Esophagus muscularis mucosa (tissue), 4 donors: ENCODE data around the gene TNRC6C. TPM values are rescaled to one million over a fixed set of nuclear protein-coding genes. Genes with fewer than 3 reads are reported as not detected.
"Not testable (repeated sequence)": the region's sequence is repeated elsewhere in the genome, so short reads cannot be mapped to it uniquely, and the experiment has no call there.

ENCODE experiments used
- DNase-seq: peaks from one replicate; pipeline ENCODE4 v3.0.0-alpha.2; 2017; ENCODE audit errors: extremely low spot score
- H3K27ac ChIP-seq, 4 donors: fragments of 200-600 bp; sonication (generic); replicated peaks in 1 of 4; 1 replicate in 3 of 4; 2 replicates in 1 of 4; pipeline ENCODE4 v1.5.1; 2016 to 2019; ENCODE audit warnings: mild to moderate bottlenecking in 1 of 4
- H3K27me3 ChIP-seq, 4 donors: fragments of 200-600 bp; sonication (generic); one replicate each; pipeline versions ENCODE4 v1.5.1 to v1.6.0; 2016 to 2019
- H3K36me3 ChIP-seq, 4 donors: fragments of 200-600 bp; sonication (generic); one replicate each; pipeline ENCODE4 v1.5.1; 2016 to 2019
- H3K4me1 ChIP-seq, 4 donors: fragments of 200-600 bp; sonication (generic); one replicate each; pipeline ENCODE4 v1.5.1; 2016 to 2019
- H3K4me3 ChIP-seq, 4 donors: fragments of 200-600 bp; sonication (generic); 1 replicate in 2 of 4; 2 replicates in 2 of 4; pipeline ENCODE4 v1.5.1; 2016 to 2019; ENCODE audit warnings: mild to moderate bottlenecking in 4 of 4, moderate library complexity in 1 of 4
- H3K9me3 ChIP-seq, 4 donors: fragments of 200-600 bp; sonication (generic); 1 replicate in 3 of 4; 2 replicates in 1 of 4; pipeline ENCODE4 v1.5.1; 2016 to 2019
- CTCF ChIP-seq, 3 experiments: fragments of 200-600 bp in 2 of 3; fragments of 450-650 bp in 1 of 3; sonication (generic) in 2 of 3; IDR thresholded peaks; one replicate each; pipeline ENCODE4 v1.5.1; 2017 to 2019; ENCODE audit warnings: antibody characterized with exemption in 3 of 3, mild to moderate bottlenecking in 2 of 3, moderate library complexity in 1 of 3
- EP300 ChIP-seq: sonication (generic); formaldehyde crosslinking; IDR thresholded peaks from one replicate; pipeline ENCODE4 v1.6.1; 2017; ENCODE audit warnings: antibody characterized with exemption
- POLR2A ChIP-seq: fragments of 450-650 bp; IDR thresholded peaks from one replicate; pipeline ENCODE4 v1.6.1; 2017; ENCODE audit warnings: antibody characterized with exemption, moderate library complexity, mild to moderate bottlenecking, low read depth
- POLR2AphosphoS5 ChIP-seq, 2 donors: sonication (generic); formaldehyde crosslinking; IDR thresholded peaks; one replicate each; pipeline ENCODE4 v1.6.1; 2017; ENCODE audit warnings: antibody characterized with exemption in 2 of 2
- WGBS: methylation state at CpG from one replicate; pipeline ENCODE4 v1.1.5; 2018; 5-methylcytosine and 5-hydroxymethylcytosine counted together
- intact Hi-C: fragments of 100-400 bp; cut with DNase I; formaldehyde crosslinking; loops from one replicate; pipeline ENCODE4 v1.15.1; 2023
- total RNA-seq, 4 donors: library from RNA; depleted of rRNA; stranded (reverse); fragments of >200 nt; gene quantifications; one replicate each; pipeline versions ENCODE4 v1.1.0 to v1.2.1, GENCODE V29; 2016

Gene TNRC6C
- total RNA-seq, 4 donors from 2014 or later: 21.4 to 31.6 (median 29.0) TPM

DNA sequence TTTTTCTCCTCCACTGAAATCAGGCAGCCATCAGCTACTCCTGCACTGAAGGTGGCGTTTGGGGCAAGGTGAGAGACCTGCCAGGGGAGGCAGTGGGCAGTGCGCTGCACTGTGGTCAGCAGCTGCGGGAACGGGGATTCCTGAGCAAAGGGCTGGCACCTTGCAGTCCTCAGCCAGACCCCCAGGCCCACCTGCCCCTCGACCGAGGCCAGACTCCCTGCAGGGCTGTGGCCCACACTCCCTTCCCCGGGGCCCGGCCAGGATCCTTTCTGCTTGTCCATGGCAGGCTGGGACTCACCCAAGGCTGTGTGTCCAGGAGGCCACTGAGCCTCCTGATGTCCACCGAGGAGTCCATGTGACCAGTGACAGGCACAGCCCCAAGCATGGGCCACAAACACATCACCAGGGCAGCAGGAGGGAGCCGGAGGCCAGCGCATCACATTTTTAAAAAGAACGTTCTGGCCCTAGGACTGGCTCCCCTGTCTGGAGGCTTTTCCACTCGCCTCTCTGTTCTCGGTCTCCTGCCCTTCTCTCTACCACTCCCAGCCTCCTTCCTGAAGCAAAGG, 28.5 kb upstream of the TNRC6C start:
- H3K36me3 ChIP-seq: no peaks in the 10 kb centered on the region
- intact Hi-C loops: no loop called here
- H3K27ac ChIP-seq: no peak overlapping the region
- H3K9me3 ChIP-seq: no peaks in the 10 kb centered on the region
- no peak overlapping the region for H3K4me3 ChIP-seq
- peaks cover 0 to 5% (median 4%) of the 10 kb centered on the region in 4 donors for H3K4me1 ChIP-seq
- WGBS: 97% methylated on average over 11 of the region's 14 CpGs
- no peaks in the 10 kb centered on the region for H3K27me3 ChIP-seq
- DNase-seq: no peak
- TF ChIP-seq CTCF (IDR thresholded peaks at IDR 0.05) (no peak), EP300 (no peak), POLR2AphosphoS5 (IDR thresholded peaks at IDR 0.05) (no peak), POLR2A (no peak)

DNA sequence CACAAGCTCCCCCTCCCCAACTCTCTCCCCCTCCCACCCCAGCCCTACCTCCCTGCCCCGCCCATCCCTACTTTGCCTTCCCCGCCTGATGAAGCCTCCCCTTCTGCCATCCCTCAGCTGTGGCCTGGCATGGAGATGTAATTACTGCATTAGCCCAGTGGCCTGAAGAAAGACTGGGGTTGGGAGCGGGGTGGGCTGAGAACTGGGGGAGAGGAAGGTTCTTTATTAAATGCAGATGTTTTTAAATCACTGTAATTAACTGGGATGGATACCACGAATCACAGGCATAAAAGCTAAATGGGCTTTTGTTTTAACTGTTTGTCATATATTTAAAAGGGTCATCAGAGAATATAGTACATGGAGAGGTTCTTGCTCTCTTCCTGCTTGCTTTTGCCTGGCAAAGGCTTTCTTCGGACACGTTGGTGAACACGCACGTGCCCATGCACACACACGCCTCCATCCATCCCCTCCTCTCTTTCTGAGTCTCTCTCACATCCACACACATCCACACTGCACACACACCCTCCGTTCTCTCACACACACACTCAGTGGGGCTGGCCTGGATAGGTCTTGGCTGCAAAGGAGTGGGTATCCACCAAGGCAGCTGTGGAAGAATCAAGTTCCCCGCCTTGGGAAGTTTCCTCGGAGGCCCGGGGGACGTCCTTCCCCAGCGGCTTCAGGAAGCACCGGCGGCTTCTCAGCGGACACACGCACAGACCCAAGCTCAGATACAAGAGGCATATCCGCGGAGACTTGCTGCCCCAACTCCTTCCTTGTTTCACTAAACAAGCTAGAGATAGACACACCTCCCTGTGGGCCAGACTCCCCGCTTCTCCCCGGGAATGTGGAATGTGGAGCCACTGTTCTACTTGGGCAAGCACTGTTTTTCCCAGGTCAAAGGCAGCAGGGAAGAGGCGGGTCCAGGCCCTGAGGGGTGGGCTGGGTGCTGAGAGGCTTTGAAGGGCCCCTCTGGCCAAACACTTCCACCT, 27.4 kb upstream of the TNRC6C start:
- H3K9me3 ChIP-seq: no peaks in the 10 kb centered on the region
- intact Hi-C loops: no loop called here
- 76% methylated on average over 19 of the region's 24 CpGs for WGBS
- DNase-seq: no peak
- H3K27me3 ChIP-seq: no peaks in the 10 kb centered on the region
- TF ChIP-seq CTCF (IDR thresholded peaks at IDR 0.05): no peak
- no peak overlapping the region for H3K27ac ChIP-seq
- no peaks in the 10 kb centered on the region for H3K4me1 ChIP-seq
- no peaks in the 10 kb centered on the region for H3K36me3 ChIP-seq
- H3K4me3 ChIP-seq: no peak overlapping the region

DNA sequence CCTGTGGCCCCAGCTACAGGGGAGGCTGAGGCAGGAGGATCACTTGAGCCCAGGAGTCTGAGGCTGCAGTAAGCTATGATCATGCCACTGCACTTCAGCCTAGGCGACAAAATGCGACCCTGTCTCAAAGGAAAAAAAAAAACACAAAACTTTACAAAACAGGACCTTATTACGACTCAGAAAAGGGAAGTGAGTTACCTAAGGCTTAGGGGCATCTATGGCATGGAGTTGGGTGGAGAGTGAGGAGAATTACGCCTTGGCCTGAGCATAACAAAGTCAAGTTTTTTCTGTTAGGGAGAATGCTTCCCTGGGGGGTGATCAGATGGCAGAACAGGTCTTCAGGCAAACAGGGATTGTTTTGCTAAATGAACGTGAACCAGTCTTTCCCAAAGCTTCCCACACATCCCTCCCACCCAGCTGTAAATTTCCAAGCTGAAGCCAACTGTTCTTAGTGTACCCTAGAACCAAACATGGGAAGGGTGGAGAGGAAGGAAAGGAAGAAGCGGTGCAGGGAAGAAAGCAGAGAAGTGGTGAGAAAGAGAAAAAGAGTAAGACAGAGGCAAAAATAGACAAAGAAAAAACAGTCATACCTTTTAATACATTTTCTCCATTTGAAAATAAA, 24.6 kb upstream of the TNRC6C start:
- H3K36me3 ChIP-seq: no peaks in the 10 kb centered on the region
- no peak overlapping the region for H3K27ac ChIP-seq
- H3K27me3 ChIP-seq: no peaks in the 10 kb centered on the region
- no peaks in the 10 kb centered on the region for H3K4me1 ChIP-seq
- no peaks in the 10 kb centered on the region for H3K9me3 ChIP-seq
- DNase-seq: no peak
- no peak overlapping the region for H3K4me3 ChIP-seq
- intact Hi-C loops: no loop called here
- TF ChIP-seq EP300 (no peak), POLR2AphosphoS5 (IDR thresholded peaks at IDR 0.05) (no peak), POLR2A (no peak), CTCF (IDR thresholded peaks at IDR 0.05) (no peak)
- WGBS: 88% methylated on average over 6 of the region's 6 CpGs

DNA sequence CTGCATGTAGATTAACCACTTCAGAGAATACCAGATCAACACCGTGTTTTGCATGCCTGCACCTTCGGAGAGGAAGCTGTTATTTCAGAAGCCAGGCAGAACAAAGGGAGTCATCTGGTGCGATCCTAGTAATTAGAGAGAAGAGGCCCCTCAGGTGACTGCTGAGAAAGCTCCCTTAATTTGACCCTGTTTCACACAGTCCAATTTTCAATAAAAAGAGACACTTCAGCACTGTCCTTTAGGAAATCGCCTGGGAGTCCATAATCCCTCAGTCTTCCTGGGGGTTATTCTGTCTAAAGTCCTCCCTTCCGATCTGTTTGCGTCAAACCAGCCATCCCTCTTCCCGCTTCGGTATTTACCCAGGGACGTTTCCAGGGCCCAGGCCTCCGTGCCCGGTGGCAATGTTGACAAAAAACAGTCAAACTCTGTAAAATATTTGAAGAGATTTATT, 23.4 kb upstream of the TNRC6C start:
- H3K27ac ChIP-seq: no peak overlapping the region
- H3K9me3 ChIP-seq: no peaks in the 10 kb centered on the region
- no peaks in the 10 kb centered on the region for H3K36me3 ChIP-seq
- no peaks in the 10 kb centered on the region for H3K27me3 ChIP-seq
- WGBS: 76% methylated on average over 11 of the region's 11 CpGs
- intact Hi-C loops: no loop called here
- no peak for DNase-seq
- no peaks in the 10 kb centered on the region for H3K4me1 ChIP-seq
- H3K4me3 ChIP-seq: no peak overlapping the region
- no peak for TF ChIP-seq CTCF (IDR thresholded peaks at IDR 0.05)
- no peak for TF ChIP-seq EP300
- no peak for TF ChIP-seq POLR2A
- TF ChIP-seq POLR2AphosphoS5 (IDR thresholded peaks at IDR 0.05): no peak

GRCh38 chr17:77935744-77936143, 22.8 kb upstream of the TNRC6C start:
- H3K4me3 ChIP-seq, H3K27me3 ChIP-seq, H3K36me3 ChIP-seq, H3K27ac ChIP-seq, H3K4me1 ChIP-seq, intact Hi-C loops, H3K9me3 ChIP-seq, DNase-seq: not testable (repeated sequence)
- WGBS: 53% methylated on average over 6 of the region's 6 CpGs
